ENCODE data around the gene CUX1. TPM values are rescaled to one million over a fixed set of nuclear protein-coding genes. Genes with fewer than 3 reads are reported as not detected.

CUX1 gene
- total RNA-seq, 3 donors from 2014 or later: 35.1 to 54.4 (median 41.1) TPM

- no peak overlapping the region for H3K4me3 ChIP-seq
- no peaks in the 10 kb centered on the region for H3K36me3 ChIP-seq
- intact Hi-C loops (cut with DNase I; ENCODE audit: low total_unique reads): no loop called here
- no peaks in the 10 kb centered on the region for H3K4me1 ChIP-seq
- H3K27me3 ChIP-seq: no peaks in the 10 kb centered on the region
- DNase-seq (ENCODE audit: low spot score in 2 of 2): peak in 1 of 2 donors; percentile 36
- H3K9me3 ChIP-seq: peaks cover 6 to 10% of the 10 kb centered on the region in 2 donors
- TF ChIP-seq POLR2AphosphoS5 (IDR thresholded peaks at IDR 0.05): no peak
- no peak for TF ChIP-seq POLR2A (IDR thresholded peaks at IDR 0.05)
- TF ChIP-seq CTCF (IDR thresholded peaks at IDR 0.05): no peak
- H3K27ac ChIP-seq: no peak overlapping the region
These were observed 257.7 kb downstream of the CUX1 start for GRCh38 chr7:102075126-102075525.

- Histone ChIP-seq H3K27ac (no peak overlapping the region), H3K36me3 (no peaks in the 10 kb centered on the region), H3K4me3 (no peak overlapping the region), H3K9me3 (peaks cover 6 to 10% of the 10 kb centered on the region in 2 donors), H3K4me1 (no peaks in the 10 kb centered on the region), H3K27me3 (no peaks in the 10 kb centered on the region)
- DNase-seq (ENCODE audit: low spot score in 2 of 2): no peak
- TF ChIP-seq POLR2AphosphoS5 (IDR thresholded peaks at IDR 0.05) (no peak), POLR2A (IDR thresholded peaks at IDR 0.05) (no peak), CTCF (IDR thresholded peaks at IDR 0.05) (no peak)
- intact Hi-C loops (cut with DNase I; ENCODE audit: low total_unique reads): no loop called here
These were observed 258.2 kb downstream of the CUX1 start for GRCh38 chr7:102075553-102076135.

GRCh38 chr7:102077081-102077480 lies 259.7 kb downstream of the CUX1 start:
- H3K4me3 ChIP-seq: no peak overlapping the region
- no peaks in the 10 kb centered on the region for H3K4me1 ChIP-seq
- intact Hi-C loops (cut with DNase I; ENCODE audit: low total_unique reads): no loop called here
- H3K27me3 ChIP-seq: no peaks in the 10 kb centered on the region
- DNase-seq (ENCODE audit: low spot score in 2 of 2): no peak
- no peak overlapping the region for H3K27ac ChIP-seq
- no peak for TF ChIP-seq CTCF (IDR thresholded peaks at IDR 0.05)
- no peak for TF ChIP-seq POLR2A (IDR thresholded peaks at IDR 0.05)
- TF ChIP-seq POLR2AphosphoS5 (IDR thresholded peaks at IDR 0.05): no peak
- peaks cover 4 to 8% of the 10 kb centered on the region in 2 donors for H3K9me3 ChIP-seq
- H3K36me3 ChIP-seq: no peaks in the 10 kb centered on the region

- Histone ChIP-seq H3K36me3 (no peaks in the 10 kb centered on the region), H3K4me3 (no peak overlapping the region), H3K27ac (no peak overlapping the region), H3K27me3 (no peaks in the 10 kb centered on the region), H3K9me3 (peaks cover 0 to 14% of the 10 kb centered on the region in 2 donors), H3K4me1 (no peaks in the 10 kb centered on the region)
- no peak for DNase-seq (ENCODE audit: low spot score in 2 of 2)
- TF ChIP-seq POLR2A (IDR thresholded peaks at IDR 0.05) (no peak), CTCF (IDR thresholded peaks at IDR 0.05) (no peak), POLR2AphosphoS5 (IDR thresholded peaks at IDR 0.05) (no peak)
- intact Hi-C loops (cut with DNase I; ENCODE audit: low total_unique reads): no loop called here
These were observed 262.0 kb downstream of the CUX1 start for GRCh38 chr7:102079140-102080018.

GRCh38 chr7:102080019-102080433 lies 262.6 kb downstream of the CUX1 start:
- Histone ChIP-seq H3K9me3 (peaks cover 0 to 14% of the 10 kb centered on the region in 2 donors), H3K27me3 (no peaks in the 10 kb centered on the region), H3K4me3 (no peak overlapping the region), H3K4me1 (no peaks in the 10 kb centered on the region), H3K36me3 (no peaks in the 10 kb centered on the region), H3K27ac (no peak overlapping the region)
- no peak for DNase-seq (ENCODE audit: low spot score in 2 of 2)
- TF ChIP-seq POLR2AphosphoS5 (IDR thresholded peaks at IDR 0.05) (no peak), POLR2A (IDR thresholded peaks at IDR 0.05) (no peak), CTCF (IDR thresholded peaks at IDR 0.05) (no peak)
- intact Hi-C loops (cut with DNase I; ENCODE audit: low total_unique reads): no loop called here

Data from breast epithelium (tissue), 4 donors.